ENCODE measurements around the gene SUMF2. TPM values are rescaled to one million over a fixed set of nuclear protein-coding genes. Genes with fewer than 3 reads are reported as not detected.

SUMF2 gene
- total RNA-seq, 2 experiments from 2014 or later, result 144 to 145 TPM

Other genes with a start within 250 kb of the SUMF2 start
- not detected for gene SEPTIN14, start 201.5 kb upstream of the SUMF2 start, total RNA-seq
- gene ZNF713, start 176.8 kb upstream of the SUMF2 start, total RNA-seq, result 1 to 10 TPM; 1.3 to 1.7 TPM
- 10 to 100 TPM; 37.8 to 38.6 TPM for gene MRPS17, start 112.4 kb upstream of the SUMF2 start, total RNA-seq
- gene NIPSNAP2, start 99.7 kb upstream of the SUMF2 start, total RNA-seq, result 10 to 100 TPM; 46.4 to 46.5 TPM
- 10 to 100 TPM; 36.6 to 39.5 TPM for gene PSPH, start 12.8 kb upstream of the SUMF2 start, total RNA-seq
- gene CCT6A, start 12.5 kb upstream of the SUMF2 start, total RNA-seq, result 100 to 1,000 TPM; 343 to 345 TPM
- 1 to 10 TPM; 1.3 to 1.6 TPM for gene PHKG1, start 28.7 kb downstream of the SUMF2 start, total RNA-seq
- 100 to 1,000 TPM; 665 to 666 TPM for gene CHCHD2, start 42.2 kb downstream of the SUMF2 start, total RNA-seq
- not detected for gene NUPR2, start 52.1 kb downstream of the SUMF2 start, total RNA-seq

Measured in activated CD8-positive, alpha-beta memory T cell treated with anti-CD3 and anti-CD28 coated beads for 36 hours (primary cell).